8988T (cell line): ENCODE measurements around the gene CA12.

Experiments
- DNase-seq: peaks from one replicate; pipeline ENCODE4 v3.0.0; 2011

Gene CA12

GRCh38 chr15:63301088-63301487 is 80.6 kb downstream of the CA12 start:
- no peak for DNase-seq

GRCh38 chr15:63299943-63300575 is 81.6 kb downstream of the CA12 start:
- no peak for DNase-seq

GRCh38 chr15:63296195-63296594 is 85.5 kb downstream of the CA12 start:
- no peak for DNase-seq

DNA sequence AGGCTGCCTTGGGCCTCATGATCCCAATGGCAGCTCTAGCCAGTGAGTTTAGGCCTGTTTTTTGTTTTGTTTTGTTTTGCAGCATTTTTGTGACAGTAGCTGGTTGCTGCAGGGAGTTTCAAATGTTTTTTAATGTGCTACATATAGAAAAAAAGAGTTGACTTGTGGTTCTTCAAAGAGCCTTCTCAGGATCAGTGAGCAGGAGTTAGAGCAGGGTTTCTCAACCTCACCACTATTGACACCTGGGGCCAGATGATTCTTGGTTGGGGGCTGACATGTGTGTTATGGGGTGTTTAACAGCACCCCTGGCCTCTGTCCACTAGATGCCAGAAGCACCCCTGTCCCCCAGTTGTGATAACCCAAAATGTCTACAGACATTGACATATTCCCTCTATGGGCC is 86.3 kb downstream of the CA12 start:
- no peak for DNase-seq

- no peak for DNase-seq
These were observed 87.3 kb downstream of the CA12 start for GRCh38 chr15:63294359-63294758.

- no peak for DNase-seq
These were observed 88.9 kb downstream of the CA12 start for GRCh38 chr15:63292771-63293170.

GRCh38 chr15:63292241-63292640 is 89.4 kb downstream of the CA12 start:
- no peak for DNase-seq

DNA sequence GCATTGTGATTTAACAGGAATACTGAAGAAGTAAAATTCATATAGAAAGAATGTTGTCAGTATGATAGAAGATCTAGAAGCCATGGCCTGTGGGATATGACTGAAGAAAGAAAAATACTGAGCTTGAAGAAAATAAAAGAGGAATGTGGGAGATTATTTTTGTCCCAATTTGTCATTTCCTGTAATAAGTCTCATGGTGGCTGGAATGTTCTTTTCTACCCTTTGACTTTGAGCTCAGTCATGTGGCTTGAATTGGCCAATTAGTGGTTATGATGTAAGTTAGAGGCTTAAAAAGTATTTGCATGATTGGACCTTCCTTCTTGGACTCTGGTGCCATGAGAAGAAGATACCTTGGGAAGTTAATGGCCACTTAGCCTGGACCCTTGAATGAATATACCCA is 90.1 kb downstream of the CA12 start:
- DNase-seq = no peak

GRCh38 chr15:63288778-63289378 is 92.8 kb downstream of the CA12 start:
- no peak for DNase-seq

DNA sequence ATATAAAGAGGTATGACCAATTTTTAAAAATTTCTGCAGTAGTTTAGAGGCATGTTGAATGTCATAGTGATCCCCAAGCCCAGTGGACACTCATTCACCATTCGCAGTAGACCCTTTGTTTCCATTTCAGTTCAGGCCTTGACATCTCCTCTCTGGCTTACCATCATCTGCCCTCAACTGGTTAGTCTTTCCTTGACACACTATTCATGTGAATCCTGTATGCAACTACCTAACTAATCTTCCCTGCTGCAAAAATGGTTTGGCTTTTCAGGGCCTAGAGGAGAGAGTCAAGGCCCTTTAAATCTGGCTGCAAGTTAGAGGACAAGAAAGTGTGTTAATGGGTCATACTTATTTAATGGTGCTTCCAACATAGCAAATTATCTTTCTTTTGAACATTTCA is 93.3 kb downstream of the CA12 start:
- DNase-seq = no peak

DNA sequence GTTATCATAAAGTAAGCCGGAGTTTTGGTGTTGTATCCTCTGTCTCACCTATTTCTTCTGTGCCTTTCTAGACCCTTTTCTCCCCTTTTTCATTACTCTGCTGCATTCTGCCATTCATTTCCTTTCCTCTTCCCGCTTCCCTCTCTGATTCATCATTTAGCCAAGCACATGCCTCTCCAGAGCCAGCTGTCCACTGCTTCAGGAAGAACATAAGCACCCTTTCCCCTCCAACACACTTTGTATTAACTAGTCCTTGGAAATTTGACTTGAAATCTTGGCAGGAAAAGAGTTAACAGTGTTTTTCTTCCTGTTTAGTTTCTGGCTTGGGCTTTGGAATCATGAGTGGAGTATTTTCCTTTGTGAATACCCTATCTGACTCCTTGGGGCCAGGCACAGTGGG is 94.5 kb downstream of the CA12 start:
- DNase-seq = no peak

GRCh38 chr15:63284335-63284734 is 97.3 kb downstream of the CA12 start:
- no peak for DNase-seq

DNA sequence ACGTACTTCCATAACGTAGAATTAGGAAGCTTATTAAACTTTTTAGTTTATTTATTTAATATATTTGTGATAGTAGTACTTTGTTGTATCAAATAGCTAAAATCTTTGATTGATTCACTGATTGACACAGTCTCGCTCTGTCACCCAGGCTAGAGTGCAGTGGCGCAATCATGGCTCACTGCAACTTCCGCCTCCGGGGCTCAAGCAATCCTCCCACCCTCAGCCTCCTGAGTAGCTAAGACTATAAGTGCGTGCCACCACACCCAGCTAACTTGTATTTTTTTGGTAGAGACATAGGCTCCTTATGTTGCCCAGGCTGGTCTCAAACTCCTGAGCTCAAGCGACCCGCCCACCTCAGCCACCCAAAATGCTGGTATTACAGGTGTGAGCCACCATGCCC is 98.5 kb downstream of the CA12 start:
- no peak for DNase-seq

DNA sequence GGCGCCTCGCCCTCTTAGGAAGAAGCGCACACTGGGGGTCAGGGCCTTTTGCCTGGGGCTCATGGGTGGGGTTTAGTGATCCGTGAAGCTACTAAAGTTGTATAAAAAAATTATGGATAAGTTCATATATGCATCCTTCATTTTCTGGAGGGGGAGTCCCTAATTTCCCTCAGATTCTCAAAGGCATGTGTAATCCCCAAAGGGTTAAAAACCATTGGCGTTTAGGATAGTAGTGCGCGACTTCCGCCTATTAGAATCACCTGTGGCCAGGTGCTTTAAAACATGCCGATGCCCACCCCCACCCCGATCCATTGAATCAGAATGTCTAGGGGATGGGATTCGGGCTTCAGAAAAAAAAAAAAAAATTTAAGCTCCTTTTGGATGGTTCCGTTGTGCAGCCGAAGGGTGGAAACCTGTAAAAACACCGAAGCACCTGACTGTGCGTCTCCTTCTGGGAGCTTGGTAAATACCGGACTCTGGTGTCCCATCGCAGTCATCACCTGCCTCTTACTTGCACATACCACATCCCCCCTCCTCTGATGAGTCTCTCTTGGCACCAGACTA is 103.7 kb downstream of the CA12 start:
- DNase-seq = no peak

GRCh38 chr15:63277038-63277892 is 104.4 kb downstream of the CA12 start, which contains the start of gene APH1B:
Gene APH1B (plus strand): TSS chr15:63277605. CDS start chr15:63277624, 19 bp downstream.
- peak; percentile 33 for DNase-seq

GRCh38 chr15:63276342-63277037 is 105.2 kb downstream of the CA12 start:
- no peak for DNase-seq

DNA sequence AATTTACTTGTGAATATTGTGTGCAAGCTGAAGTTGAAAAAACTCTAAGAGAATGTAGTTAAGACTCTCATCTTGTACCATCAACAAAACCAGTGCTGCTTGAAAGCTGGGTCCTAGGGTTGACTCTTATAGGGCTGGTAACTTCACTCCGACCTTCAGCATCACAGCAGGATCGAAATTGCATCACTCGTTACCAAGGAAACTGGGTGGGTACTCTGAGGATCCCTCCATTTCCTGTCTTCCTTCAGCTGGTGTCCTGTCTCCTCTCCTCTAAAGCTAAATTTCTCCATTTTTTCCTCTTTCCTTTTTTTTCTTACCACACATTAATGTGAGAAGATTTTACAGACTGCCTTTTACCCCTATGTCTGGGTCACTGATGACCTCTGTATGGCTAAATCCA is 107.2 kb downstream of the CA12 start:
- DNase-seq = no peak
